HG03565 (cell line): Measurements from ENCODE around the gene WDR18.

Source experiments
- ATAC-seq: cut with Tn5 transposase; IDR thresholded peaks from one replicate; pipeline ENCODE4 v1.9.1; 2021; ENCODE audit warnings: mild to moderate bottlenecking, moderate library complexity; ENCODE audit not compliant: unreplicated experiment

Gene WDR18

DNA sequence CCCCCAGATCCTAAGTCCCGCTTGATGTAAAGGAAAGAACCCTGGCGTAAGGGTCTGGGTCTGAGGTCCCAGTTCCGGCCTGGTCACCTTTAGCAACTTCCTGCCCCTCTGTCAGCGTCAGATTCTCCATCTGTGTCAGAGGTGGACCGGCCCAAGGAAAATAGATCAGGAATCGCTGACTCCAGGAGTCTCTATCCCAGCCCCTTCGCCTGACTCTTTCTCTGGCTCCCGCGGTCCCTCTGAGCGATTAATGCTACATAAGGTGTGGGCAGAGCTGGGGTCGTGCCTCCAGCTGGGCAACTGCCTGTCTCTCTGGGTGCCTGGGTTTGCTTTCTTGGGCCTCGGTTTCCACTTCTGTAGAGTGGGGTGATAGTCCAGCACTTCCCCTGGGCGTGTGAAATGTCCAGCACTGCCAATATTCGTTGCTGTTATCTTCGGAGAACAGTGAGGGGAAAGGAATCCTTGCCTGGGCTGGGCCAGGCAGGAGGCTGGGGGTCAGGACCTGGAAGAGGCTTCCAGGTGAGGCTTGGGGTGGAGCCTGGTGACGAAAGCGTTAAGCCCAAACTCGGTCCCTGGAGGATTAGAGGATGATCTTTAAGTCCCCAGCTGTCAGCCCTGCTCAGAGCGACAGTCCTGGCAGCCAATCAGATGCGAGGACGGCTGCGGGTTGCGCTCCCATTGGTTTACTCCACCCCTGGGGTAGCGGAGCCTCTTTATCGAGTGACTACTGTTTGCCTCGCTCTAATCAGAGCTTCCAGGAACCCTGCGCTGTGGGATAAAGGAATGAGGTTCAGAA is 56.5 kb downstream of the WDR18 start:
- ATAC-seq, result peak; percentile 35

DNA sequence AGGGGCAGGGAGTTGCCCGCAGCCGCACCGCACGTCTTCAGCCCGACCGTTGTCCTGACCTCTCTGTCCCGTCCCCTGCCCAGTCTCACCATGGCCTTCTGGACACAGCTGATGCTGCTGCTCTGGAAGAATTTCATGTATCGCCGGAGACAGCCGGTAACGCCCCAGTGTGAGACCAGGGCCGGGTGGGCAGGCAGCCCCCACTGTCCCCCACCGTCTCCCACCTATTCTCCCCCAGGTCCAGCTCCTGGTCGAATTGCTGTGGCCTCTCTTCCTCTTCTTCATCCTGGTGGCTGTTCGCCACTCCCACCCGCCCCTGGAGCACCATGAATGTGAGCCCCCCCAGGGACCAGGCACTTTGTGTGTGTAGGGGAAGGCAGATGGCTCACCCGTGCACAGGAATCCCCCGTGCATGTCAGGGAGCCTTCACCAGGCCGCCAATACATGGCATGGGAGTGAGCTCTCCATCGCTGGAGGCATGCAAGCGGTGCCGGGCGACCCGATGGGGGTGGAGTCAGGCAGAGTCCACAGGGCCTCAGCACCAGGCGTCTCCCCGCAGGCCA is 57.2 kb downstream of the WDR18 start:
- no peak for ATAC-seq

DNA sequence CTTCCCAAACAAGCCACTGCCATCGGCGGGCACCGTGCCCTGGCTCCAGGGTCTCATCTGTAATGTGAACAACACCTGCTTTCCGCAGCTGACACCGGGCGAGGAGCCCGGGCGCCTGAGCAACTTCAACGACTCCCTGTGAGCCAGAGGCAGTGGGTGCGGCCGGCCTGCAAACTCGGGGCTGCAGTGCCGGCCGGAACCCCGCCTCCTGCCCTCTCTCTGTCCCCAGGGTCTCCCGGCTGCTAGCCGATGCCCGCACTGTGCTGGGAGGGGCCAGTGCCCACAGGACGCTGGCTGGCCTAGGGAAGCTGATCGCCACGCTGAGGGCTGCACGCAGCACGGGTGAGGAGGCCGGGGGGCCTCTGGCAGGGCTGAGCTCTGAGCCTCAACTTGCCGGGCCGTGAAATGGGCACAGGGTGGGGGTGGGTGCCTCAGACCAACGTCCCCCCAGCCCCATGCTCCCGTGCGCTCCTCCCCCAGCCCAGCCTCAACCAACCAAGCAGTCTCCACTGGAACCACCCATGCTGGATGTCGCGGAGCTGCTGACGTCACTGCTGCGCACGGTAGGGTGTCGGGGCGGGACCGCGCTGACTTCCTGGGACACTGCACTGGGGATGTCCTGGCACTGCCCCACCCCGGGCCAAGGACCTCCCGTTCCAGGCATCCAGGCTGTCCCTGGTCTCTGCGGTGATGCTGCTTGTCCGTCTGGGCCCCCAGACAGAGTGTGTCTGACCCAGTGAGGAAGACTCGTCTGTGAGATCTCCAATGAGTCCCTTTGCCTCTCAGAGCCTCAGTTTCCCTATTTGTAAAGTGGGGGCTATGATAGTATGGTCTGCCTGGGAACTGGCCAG is 57.9 kb downstream of the WDR18 start:
- no peak for ATAC-seq

DNA sequence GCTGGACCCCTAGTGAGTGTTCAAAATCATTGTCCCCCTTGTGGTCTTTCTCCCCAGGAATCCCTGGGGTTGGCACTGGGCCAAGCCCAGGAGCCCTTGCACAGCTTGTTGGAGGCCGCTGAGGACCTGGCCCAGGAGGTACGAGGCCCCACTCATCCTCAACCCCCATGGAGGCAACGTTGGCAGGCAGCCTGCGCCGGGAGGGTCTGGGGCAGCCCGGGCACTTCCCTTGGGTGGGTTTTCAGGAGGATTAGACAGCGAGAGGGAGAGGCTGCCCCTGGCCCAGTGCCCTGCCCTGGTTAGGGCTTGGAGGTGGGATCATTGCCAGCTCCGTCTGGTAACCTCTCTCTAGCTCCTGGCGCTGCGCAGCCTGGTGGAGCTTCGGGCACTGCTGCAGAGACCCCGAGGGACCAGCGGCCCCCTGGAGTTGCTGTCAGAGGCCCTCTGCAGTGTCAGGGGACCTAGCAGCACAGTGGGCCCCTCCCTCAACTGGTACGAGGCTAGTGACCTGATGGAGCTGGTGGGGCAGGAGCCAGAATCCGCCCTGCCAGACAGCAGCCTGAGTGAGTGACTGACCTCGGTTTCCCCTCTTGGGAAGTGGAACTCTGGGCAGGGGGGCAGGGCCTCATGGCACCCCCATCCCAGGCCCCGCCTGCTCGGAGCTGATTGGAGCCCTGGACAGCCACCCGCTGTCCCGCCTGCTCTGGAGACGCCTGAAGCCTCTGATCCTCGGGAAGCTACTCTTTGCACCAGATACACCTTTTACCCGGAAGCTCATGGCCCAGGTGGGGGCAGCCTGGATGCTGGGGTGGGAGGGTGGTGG is 58.8 kb downstream of the WDR18 start:
- ATAC-seq, result no peak
